NCI-H2196 treated with DMSO at 0.1 percent for 48 hours (cell line): ENCODE results near the gene PLCB4.
"Not testable (repeated sequence)": the region's sequence is repeated elsewhere in the genome, so short reads cannot be mapped to it uniquely, and the experiment has no call there.

Source experiments
- DNase-seq: peaks from one replicate; lab custom pipeline; 2025; ENCODE audit not compliant: unreplicated experiment; lab: John Stamatoyannopoulos, UW

Gene PLCB4

DNA sequence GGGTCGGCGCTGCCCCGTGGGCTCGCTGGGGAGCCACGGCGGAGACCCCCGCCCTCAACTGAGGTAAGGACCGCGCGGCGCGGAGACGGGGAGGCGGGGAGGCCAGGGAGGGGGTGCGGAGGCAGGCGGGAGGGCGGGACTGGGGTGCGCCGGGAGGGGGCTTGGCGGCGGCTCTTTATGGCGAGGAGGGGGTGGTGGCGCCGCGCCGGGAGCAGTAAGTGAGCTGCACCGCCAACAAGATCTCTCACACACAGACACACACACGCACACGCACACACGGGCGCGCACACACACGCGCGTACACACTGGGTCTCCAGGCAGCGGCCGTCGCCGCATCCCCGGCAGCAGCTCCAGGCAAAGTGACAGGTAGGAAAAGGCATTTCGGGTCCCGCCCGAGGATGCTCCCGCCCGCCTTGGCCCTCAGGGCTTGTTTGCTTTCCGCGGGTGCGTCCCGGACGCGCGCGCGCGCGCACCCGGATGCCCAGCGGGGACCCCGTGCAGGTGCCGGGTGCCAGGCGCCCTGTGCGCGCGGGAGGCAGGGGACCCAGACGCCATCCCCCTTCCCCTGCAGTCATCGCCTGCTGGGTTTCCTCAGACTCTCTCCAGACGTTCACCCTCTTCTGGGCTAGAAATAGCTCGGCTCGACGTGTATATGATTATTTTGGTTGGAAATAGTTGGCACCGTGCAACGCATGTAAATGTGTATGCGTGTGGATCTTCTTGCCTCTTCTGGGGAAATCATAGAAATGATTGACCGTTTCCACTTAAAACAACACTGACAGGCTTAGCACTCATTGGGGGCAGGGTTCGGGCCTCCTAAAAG is at the start of gene PLCB4:
Gene PLCB4 (plus strand): TSS at position 247 of the 823 bp plus-strand sequence. CDS start 238,728 bp downstream, outside the sequence.
- DNase-seq, result peak; percentile 48

DNA sequence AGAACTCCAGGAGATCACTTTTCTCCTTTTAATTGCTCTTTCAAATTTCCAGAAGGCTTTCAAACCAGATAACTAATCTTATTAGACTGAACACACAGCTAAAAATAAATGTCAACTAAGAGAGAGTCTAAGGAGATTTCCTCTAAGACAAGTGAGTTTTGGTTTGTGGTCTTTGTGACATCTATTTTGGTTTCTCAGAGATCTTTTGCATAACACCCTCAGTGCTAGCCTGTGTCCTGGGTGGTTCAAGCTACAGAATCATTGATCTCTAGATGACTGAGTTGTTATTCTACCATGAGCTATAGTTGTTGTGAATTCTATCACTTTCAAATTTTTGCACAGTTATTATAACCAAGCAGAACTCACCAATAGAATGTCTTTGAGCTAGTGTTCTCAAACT is 49.1 kb upstream of the PLCB4 start:
- DNase-seq, result no peak

DNA sequence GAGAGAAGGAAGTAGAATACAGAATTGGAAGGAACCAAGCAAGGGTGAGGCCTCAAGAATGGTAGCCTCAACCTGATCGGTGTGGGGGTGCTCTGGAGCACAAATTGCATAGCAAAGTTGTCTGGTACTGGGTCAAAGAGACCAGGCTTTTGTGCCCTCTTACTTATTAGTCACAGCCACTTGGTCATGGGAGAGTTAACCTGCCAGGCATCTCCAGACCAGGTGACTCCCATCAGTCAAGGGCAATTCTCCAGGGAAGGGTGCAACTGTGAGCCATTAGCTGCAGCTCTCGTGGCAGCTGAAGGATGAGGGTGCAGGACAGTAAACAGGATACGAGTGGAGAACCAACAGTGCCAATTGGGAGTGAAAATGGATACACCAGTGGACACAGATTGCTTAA is 47.7 kb upstream of the PLCB4 start:
- DNase-seq, result no peak

DNA sequence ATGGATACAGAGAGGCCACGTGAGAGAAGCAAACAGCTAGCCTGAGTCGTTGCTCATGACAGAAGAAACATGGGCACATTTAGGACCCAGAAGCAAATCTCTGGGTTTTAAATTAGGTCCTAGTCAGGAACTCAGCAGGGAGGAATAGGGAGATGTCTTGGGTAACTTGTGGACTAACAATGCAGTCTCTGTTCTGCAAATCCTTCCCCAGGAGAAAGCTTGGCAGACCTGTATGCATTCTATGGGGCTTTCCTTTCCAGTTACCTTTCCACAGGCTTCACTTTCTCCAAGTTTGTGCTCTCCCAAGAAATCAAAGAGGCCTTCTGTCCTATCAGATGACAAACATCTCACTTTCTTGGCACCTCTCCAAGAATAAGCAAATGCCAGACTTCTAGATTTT is 47.2 kb upstream of the PLCB4 start:
- no peak for DNase-seq

DNA sequence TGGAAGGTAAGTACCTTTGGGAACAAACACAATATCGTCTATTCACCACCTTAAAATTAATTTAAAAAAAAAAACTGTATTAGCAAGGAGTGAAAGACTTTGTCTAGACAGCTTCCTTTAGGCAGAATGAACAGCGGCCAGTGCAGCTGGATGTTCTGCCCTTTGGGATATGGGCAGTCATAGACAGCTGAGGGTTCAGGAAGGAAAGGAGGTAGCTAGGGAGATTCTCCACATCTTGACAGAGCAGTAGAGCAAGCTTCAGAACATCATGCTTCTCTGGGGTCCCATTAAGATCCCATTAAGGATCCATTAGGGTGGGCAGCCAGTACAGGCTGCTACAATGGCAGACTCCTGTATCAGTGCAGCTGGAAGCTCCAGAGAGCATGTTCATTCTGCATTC is 46.5 kb upstream of the PLCB4 start:
- DNase-seq, result no peak

DNA sequence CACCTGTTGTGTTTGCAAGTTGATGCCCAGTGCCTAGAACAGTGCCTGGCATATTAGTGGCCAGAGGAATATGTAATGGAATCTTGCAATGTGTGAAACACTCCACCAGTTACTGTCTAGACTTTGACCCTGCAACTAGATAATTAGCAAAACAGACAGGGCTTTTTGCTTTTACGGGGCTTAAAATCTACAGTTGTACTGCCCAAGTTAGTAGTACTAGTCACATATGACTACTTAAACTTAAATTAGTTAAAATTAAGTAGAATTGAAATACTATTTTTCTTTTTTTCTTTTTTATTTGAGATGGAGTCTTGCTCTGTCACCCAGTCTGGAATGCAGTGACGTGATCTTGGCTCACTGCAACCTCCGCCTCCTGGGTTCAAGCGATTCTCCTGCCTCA is 44.3 kb upstream of the PLCB4 start:
- DNase-seq, result no peak

DNA sequence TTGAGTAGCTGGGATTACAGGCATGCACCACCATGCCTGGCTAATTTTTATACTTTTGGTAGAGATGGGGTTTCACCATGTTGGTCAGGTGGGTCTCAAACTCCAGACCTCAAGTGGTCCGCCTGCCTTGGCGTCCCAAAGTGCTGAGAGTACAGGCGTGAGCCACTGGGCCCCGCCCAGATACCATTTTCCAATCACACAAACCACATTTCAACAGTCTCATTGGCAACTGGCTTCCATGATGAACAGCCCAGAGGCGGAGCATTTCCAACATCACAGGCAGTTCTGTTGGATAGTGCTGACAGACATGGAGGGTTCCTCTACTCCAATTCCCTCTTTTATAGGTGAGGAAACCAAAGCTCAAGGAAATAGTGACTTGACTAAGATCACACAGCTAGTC is 43.9 kb upstream of the PLCB4 start:
- DNase-seq, result no peak

DNA sequence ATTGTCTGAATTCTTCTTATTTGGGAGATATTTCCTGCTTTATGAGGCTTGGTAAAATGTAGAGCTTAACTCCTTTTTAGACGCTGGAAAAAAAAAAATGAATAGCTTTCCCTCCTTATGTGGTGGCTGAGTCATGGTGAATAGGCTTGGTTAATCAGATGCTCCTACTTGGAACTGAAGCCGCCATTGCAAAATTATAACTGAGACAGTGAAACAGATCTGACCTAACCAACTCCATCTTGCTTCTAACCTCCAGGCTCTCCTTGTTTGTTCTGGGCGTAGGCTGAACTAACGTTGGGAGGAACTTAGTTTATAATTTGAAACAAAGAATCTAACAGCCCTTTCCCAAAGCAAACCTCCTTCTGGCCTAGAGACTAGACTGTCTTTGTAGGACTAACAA is 43.2 kb upstream of the PLCB4 start:
- no peak for DNase-seq

DNA sequence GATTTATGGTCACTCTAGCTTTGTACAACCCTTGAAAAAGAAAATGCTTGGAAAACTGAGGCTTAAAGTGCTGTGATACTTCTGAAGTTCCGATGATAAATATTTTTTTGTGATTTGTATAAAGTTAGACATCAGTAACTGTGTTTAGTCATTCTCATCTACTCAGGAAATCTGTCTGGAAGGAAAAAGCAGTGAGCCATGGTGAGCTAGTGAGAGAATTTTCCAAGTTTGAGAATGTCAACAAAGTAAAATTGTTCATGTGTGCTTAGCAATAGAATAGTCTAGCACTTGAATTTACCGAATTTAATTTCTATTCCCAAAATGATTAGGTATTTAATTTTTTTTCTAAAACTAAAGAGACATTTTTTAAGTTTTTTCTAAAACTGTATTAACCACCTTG is 41.3 kb upstream of the PLCB4 start:
- DNase-seq, result no peak

DNA sequence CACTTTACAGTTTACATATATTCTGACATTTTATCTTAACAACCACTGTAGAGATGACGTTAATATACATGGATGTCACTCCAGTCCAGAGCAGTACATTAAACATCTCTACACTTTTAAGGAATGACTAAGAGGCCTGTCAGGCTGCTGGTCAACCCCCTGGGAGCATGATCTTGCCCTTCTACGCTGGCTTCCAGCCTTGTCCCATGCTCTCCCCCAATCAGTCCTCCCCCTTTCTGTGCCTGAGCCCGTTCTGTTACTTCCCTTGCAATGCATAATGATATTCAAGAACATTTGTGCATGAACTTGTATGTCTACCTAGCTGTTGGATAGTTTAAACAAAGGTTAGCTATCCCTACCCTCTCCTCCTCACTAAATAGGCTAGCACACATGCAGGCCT is 40.5 kb upstream of the PLCB4 start:
- DNase-seq, result no peak

DNA sequence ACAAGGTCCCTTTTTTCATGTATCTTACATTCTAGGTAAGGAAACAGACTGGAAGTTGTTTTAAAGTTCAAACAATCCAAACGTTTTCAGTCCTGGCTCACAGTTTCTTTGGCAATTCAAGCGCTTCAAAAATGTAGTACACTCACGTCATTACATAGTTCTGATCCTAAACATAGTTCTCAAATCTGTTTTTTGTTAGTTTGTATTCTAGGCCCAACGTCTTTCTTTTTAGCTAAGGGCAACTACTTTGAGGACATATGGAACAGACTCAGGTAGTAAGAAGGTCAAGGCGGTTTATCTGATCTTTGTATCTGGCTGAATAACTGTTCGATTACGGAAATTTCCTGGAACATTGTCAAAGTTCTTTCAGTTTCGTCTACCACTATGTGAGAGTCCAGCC is 36.9 kb upstream of the PLCB4 start:
- DNase-seq, result no peak

DNA sequence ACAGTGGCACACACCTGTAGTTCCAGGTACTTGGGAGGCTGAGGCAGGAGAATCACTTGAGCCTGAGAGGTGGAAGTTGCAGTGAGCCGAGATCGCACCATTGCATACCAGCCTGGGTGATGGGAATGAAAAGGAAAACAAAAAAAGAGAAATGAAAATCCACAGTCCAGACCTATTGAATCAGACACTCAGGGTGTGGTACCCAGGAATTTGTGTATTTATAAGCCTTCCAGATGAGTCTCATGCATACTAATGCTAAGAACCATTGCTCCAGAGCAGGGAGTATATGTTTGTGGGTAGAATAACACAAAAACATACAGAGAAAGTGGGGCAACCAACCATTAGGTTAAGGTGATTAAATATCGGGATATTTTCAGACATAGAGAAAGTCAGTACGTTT is 36.1 kb upstream of the PLCB4 start:
- no peak for DNase-seq

DNA sequence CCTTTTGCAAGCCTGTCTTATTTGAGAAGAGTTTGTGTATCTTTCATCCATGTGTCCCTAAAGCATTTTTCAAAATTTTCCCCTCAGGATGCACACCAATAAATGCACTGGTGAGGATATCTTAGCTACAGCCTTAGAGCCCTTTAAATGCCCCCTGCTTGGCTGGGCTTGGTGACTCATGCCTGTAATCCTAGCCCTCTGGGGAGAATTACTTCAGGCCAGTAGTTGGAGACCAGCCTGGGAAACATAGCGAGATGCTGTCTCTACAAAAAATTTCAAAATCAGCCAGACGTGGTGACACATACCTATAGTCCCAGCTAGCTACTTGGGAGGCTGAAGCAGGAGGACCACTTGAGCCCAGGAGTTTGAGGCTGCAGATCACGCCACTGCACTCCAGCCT is 33.8 kb upstream of the PLCB4 start:
- DNase-seq, result no peak

DNA sequence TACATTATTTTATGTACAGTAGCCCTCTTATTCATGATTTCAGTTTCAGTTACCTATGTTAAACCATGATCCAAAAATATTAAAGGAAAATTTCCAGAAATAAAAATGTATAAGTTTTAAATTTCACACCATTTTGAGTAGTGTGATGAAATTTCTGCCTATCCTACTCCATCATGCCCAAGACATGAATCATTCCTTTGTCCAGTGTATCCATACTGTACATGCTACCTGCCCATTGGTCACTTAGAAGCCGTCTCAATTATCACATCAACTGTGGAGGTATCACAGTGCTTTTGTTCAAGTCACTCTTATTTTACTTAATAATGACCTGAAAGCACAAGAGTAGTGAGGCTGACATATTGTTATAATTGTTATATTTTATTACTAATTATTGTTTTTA is 32.3 kb upstream of the PLCB4 start:
- DNase-seq, result no peak

DNA sequence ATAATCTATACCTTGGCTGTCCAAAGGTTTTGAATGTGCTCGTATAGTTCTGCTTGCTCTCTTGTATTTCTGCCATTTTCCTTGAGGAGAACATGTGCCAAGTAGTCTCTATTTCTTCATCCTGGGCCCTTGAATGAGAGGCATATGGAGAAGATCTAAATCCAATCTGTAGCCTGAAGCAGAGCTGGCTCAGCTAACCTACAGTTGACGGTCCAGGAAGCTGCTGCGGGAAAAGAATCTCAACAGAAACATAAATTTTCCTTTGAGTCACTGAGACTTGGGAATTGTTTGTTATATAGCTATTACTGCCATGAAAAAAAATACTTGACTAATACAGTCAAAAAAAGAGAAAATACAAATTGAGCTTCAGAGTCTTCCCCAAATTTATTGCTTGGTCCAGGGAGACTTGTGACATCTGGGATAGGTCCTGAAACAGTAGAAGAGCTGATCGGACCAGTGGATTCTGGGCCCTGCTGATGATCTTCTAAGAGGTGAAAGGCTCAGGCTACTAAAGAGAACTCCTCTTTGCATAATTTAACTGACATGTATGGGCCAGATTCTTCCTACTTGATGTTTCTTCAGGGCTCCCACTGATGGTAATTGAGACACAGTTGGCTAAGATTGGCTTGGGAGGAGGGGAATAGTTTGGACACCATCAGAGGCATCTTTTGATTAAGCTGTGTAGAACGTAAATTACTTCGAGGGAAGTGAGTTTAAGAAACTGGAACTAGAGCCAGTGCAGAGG is 29.9 kb upstream of the PLCB4 start:
- no peak for DNase-seq

DNA sequence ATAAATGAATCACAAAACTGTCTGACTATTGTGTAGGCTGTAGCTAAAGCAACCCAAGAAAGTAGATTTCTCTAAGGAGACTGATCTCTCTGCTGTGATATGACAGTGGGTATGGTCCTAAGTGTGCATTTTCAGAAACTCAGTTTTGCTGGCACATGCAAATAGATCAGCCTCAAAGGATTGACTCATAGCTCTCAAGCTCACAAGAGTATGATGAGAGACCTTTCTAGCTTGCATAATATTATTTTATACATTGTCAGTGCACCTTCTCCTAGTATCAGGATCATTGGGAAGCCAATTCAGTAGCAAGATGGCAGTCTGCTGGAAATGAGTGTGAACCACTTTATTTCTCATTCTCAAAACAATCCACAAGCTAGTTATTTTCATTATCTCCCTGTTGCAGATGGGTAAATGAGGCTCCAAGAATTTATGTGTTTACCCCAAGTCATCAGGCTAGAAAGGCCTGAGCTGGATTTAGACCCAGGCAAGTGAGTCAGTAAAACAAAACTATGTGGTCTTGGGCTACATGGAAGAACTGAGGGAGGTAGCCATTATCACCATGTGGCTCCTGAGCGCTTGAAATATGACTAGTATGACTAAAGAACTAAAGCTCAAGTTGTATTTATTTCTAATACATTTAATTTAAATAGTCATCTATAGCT is 27.9 kb upstream of the PLCB4 start:
- DNase-seq, result no peak

DNA sequence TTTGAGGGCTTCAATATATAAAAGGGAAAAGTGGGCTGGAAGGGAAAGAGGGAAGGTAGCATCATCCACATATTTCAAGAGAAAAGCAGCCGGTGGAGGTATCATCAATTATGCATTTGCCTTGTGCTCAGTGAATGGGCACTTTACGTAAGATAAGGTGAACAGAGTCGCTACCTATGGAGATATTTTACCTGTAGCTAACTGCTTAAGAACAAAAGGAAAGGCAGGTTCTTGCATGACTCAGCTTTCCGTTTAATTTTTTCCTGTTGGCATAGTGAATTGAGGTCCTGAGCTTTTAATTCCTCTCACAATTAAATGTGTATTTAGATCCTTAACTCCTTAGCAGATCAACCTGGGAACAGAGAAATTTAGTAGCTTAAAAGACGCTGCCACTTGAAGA is 25.5 kb upstream of the PLCB4 start:
- no peak for DNase-seq

DNA sequence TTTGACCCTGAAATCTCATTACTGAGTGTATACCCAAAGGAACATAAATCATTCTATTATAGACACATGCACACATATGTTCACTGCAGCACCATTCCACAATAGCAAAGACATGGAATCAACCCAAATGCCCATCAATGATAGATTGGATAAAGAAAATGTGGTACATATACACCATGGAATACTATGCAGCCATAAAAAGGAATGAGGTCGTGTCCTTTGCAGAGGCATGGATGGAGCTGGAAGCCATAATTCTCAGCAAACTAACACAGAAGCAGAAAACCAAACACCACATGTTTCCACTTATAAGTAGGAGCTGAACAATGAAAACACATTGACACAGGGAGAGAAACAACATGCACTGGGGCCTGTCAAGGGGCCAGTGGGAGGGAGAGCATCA is 21.0 kb upstream of the PLCB4 start:
- not testable (repeated sequence) for DNase-seq

DNA sequence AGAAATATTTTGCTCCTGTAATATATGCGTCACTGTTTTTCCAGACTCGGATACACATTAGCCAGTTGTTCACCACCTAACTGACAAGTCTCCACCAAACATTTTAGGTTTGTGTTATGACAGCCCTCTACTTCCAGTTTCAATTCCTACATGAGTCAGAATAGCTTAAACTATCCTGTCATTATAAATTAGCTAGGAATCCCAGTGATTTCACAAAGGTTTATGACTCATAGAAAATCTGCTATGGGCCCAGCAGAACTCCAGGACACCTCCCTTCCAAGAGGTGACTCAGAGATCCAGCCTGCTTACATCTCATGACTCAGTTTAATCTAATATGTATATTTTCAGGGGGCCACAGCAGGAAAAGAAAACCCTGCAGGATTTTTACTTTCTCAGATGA is 17.4 kb upstream of the PLCB4 start:
- no peak for DNase-seq

DNA sequence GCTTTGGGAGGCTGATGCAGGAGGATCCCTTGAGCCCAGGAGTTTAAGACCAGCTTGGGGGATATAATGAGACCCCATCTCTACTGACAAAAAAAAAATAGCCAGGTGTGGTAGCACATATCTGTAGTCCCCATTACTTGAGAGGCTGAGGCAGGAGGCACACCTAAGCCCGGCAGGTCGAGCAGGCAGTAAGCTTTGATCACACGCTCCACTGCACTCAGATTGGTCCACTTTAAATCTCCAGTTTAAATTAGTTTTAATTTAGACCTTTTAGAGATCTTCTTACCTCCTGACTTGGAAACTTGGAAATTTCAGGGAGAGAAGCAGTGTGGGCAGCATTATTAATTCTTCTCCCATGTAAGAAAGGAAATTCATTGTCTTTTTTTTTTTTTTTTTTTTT is 16.8 kb upstream of the PLCB4 start:
- no peak for DNase-seq

DNA sequence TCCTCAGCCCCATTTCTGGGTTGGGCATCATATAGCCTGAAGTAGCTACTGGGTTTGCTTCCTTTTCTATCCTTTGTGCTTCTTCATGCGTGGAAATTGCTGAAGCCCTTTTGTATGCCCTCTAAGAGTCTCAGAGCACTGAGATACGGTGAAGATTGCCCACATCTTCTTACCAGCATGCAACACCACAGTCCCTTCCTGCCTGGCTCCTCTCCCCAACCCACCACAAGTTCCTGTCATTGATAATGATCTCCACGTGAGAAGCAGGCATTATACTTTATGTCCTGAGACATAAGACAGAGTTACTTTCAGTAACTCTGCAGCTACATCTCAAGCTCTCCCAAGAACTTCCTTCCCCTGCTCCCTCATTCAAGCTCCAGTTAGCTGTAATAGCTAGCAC is 15.8 kb upstream of the PLCB4 start:
- DNase-seq, result no peak

DNA sequence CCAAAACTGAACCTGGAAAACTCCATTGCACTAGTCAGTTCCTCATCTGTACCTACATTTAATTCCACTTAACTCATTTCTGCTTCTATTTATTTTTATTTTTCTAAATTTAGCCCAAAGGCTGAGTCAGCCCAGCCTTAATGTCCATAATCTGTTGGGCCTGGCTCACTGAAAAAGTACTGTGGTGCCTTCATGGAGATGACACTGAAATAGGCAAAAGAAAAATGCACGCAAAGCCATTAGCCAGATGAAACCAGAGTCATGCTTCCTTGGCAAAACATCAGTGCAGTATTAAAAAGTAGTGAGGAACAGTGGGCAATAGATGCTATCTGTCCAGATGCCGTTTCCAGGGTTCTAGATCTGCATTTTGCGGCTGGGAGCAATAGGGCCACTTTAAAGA is 14.7 kb upstream of the PLCB4 start:
- no peak for DNase-seq
